NCI-H2029 (cell line): ENCODE measurements around the gene COL5A1.

ENCODE experiments used
- DNase-seq: peaks from one replicate; lab custom pipeline; 2025; lab: John Stamatoyannopoulos, UW

The COL5A1 gene

GRCh38 chr9:134607971-134608370, 33.6 kb upstream of the COL5A1 start:
- no peak for DNase-seq

GRCh38 chr9:134611046-134611445, 30.6 kb upstream of the COL5A1 start:
- DNase-seq: no peak

GRCh38 chr9:134612309-134612708, 29.3 kb upstream of the COL5A1 start:
- DNase-seq: no peak

GRCh38 chr9:134612715-134613114, 28.9 kb upstream of the COL5A1 start:
- DNase-seq: no peak

- no peak for DNase-seq
Measured at GRCh38 chr9:134614256-134614655, 27.3 kb upstream of the COL5A1 start.

DNA sequence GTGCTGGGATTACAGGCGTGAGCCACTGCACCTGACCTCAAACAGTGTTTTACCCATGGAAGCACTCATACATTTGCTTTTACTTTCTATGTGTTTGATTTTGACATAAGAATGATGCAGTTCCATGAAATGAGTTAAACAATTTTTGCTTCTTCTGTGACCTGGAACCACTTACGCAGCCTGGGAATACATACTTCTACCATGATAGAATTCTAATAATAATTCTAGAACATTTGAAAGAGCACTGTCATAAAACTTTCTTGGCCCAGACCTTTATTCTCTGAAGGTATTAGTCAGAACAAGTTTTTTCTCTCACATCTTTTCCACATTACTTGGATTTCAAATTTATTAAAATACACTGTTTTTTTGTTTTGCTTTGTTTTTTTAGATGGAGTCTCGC, 25.3 kb upstream of the COL5A1 start:
- DNase-seq: no peak

GRCh38 chr9:134617246-134617645, 24.4 kb upstream of the COL5A1 start:
- DNase-seq: no peak

- DNase-seq: no peak
Measured at GRCh38 chr9:134617836-134618162, 23.8 kb upstream of the COL5A1 start.

DNA sequence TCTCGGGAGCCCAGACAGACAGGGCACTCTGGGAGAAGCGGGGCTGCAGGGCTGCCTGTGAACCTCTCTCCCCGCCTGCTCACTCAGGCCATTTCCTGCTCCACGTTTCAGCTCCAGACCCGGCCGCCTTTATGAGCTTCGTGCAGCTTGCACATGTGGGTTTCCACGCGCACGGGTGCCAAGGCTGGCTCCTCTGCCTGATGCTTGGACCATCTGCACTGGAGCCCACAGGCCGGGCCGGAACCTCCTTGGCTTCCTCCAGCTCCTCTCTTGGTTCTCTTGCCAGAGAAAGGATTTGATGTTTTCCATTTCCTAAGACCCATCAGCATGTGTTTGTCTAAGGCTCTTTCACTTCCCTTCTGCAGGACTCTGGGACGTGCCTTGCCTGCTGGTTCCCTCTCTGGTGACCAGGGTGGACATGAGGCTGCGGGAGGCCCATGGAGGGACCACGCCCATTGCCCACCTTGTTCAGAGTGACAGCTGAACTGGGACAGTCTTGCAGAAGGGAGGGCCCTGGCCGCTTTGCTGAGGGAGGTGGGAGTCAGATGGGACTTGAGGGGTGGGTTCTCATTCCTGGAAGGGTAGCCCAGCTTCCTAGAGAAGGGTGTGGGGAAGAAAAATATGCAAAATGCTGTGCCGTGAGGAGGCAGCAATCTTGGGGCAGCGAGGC, 23.3 kb upstream of the COL5A1 start:
- no peak for DNase-seq

DNA sequence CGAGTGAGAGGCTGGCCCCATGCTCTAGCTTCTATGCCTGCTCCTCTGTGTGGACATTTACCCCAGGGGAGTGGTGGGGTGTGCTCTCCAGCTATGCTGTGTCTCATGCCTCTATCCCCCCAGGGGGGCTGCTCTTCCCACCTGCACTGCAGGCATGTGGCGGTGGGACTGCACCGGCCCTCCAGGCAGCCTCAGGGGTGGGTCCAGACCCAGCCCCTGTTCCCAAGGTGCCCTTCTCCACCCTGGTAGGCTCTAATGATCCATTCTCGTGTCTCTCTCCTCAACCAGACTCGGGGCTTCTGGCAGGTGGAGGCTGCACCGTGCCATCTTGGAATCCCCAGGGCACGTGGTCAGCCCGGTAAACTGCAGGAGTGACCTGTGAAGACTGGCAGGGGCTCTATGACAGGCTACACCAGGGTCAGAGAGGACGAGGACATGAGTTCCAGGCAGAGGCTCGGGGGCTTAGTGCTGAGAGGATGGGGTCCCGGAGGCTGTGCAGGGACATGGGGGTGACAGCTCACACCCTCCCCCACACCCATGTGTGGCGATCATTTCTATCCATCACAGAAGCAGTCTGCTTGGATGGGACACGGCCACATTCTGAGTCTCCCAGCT, 22.7 kb upstream of the COL5A1 start:
- DNase-seq: no peak

- no peak for DNase-seq
Measured at GRCh38 chr9:134619448-134619982, 22.1 kb upstream of the COL5A1 start.

DNA sequence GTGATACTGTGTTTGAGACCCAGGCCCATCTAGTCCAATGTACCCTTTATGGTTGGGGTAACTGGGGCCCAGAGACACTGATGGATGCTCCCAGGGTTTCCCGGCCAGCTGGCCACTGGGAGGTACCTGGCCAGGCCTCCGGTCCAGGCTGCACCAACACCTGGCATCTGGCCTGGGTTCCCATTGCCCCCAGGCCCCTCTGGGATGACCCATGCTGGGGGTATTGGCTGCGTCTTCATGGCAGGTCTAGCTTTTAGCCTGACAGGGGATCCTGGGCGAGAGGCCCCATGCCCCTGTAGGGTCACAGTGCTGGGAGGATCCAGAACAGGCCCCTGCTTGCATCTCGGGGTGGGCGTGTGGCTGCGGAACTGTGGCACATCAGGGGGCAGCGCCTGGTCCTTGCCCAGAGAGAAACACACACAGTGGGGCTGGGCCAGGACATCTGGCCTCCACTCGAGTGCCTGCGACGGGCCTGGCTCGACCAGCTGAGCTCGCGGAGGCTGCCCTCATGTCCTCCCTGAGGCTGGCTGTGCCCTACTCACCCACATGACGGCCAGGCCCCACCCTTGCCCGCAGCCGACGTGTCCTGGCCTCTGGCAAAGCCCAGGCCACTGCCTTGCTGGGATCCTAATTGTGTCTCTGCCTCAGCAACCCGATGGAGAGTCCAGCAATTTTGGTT, 21.5 kb upstream of the COL5A1 start:
- no peak for DNase-seq

- DNase-seq: no peak
Measured at GRCh38 chr9:134620751-134621557, 20.6 kb upstream of the COL5A1 start.

GRCh38 chr9:134621558-134622110, 20.0 kb upstream of the COL5A1 start:
- no peak for DNase-seq

DNA sequence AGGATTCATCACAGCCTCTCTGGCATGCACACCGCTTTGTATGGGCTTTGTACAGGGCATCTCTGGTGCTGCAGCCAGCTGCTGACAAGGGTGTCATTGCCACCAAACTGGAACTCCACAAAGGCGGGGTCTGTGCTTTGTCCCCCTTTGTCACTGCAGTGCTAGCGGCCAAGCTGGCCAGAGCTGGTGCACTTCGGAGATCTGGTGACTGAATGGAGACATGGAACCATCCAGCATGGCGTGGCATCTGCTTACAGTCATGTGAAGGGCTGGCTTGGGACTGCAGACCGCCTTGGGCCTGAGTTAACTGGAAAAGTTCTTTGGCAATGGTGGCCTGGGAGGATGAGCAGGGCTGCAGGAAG, 18.7 kb upstream of the COL5A1 start:
- DNase-seq: no peak

- DNase-seq: no peak
Measured at GRCh38 chr9:134623258-134624066, 18.1 kb upstream of the COL5A1 start.

DNA sequence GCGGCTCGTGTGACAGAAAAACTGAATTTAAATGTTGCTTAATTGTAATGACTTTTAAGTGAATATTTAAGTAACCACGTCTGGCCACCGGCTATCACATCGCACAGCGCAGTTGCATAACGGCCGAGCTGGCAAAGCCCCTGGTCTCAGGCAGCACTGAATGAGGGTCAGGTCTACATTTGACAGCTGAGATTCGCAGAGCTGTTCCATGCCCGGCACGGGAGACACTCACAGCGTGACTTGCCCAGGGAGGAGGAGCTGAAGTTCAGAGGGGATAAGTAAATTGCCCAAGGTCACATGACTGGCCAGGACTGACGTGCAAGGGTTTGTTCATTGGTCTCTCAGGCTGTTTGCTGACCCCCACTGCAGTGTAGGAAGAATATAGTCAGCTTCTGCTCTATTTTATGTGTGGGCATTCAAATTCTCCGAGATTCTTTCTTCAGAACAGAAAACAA, 17.4 kb upstream of the COL5A1 start:
- no peak for DNase-seq

DNA sequence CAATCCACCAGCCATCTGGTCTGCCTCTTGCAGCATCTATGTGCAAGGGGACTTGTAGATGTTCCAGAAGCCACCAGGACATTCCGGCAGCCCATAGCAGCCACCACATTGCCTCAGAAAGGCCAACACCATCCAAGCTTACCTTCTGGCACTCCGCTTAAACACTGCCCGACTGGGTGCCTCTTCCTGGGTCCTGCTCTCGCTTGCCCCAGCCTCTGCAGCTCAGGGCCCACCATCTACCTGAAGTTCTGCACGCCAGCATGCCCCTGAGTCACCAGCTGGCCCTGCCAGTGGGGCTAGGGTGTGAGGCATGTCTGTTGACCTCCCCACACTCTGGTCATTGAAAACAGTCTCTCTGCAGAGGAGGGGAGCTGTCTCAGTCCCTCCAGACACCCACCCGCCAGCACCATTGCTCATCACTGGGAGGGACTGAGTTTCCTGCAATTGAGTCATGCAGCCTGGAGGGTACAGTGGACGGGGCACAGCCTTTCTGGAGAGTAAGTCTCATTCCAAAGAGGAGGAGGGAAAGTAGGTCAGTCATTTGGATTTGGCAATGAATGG, 16.9 kb upstream of the COL5A1 start:
- no peak for DNase-seq

GRCh38 chr9:134625361-134626068, 16.1 kb upstream of the COL5A1 start:
- no peak for DNase-seq

DNA sequence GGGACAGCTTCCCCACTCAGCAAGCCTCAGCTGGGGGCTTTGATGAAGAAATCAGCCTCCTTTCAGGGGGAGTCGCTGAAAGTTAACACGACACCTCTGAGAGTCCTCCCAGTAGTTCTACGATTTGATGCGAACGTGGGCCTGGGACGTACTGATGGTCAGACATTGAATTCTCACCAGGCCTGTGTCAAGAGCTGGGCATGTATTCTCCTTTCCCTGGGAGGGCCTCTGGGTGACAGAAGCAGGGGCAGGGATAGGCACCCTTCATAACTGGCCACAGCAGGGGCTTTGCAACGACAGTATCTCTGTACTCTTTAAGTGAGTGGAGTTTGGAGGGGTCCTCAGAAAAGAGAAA, 15.6 kb upstream of the COL5A1 start:
- no peak for DNase-seq
